HK-2 (cell line): Measurements from ENCODE around the gene DNAH1.

Experiments used
- DNase-seq: peaks from one replicate; pipeline ENCODE4 v3.0.0-alpha.2; 2018; ENCODE audit not compliant: unreplicated experiment

DNAH1 gene

GRCh38 chr3:52290596-52291507 is 25.3 kb upstream of the DNAH1 start:
- DNase-seq: no peak

- no peak for DNase-seq
Observed at GRCh38 chr3:52291508-52292181, 24.5 kb upstream of the DNAH1 start.

- no peak for DNase-seq
Observed at GRCh38 chr3:52292247-52293065, 23.7 kb upstream of the DNAH1 start.

- DNase-seq: no peak
Observed at GRCh38 chr3:52293491-52294319, 22.4 kb upstream of the DNAH1 start.

- no peak for DNase-seq
Observed at GRCh38 chr3:52294320-52295150, 21.6 kb upstream of the DNAH1 start.

GRCh38 chr3:52295671-52296208 is 20.4 kb upstream of the DNAH1 start:
- no peak for DNase-seq

GRCh38 chr3:52297242-52298148 is 18.6 kb upstream of the DNAH1 start:
- no peak for DNase-seq

- DNase-seq: no peak
Observed at GRCh38 chr3:52298149-52299098, 17.7 kb upstream of the DNAH1 start.

- DNase-seq: no peak
Observed at GRCh38 chr3:52299247-52299878, 16.8 kb upstream of the DNAH1 start.

- DNase-seq: no peak
Observed at GRCh38 chr3:52299879-52300611, 16.1 kb upstream of the DNAH1 start.

GRCh38 chr3:52302426-52303145 is 13.5 kb upstream of the DNAH1 start:
- no peak for DNase-seq

GRCh38 chr3:52303811-52304210 is 12.3 kb upstream of the DNAH1 start:
- DNase-seq: no peak

GRCh38 chr3:52305926-52306325 is 10.2 kb upstream of the DNAH1 start:
- DNase-seq: no peak

GRCh38 chr3:52306978-52307377 is 9.1 kb upstream of the DNAH1 start:
- no peak for DNase-seq

- DNase-seq: no peak
Observed at GRCh38 chr3:52308308-52308707, 7.8 kb upstream of the DNAH1 start.
